ENCODE data around the gene AFTPH. TPM values are rescaled to one million over a fixed set of nuclear protein-coding genes. Genes with fewer than 3 reads are reported as not detected.

The AFTPH gene
- total and polyA plus RNA-seq, 9 of the 15 experiments (the other 6 are each of a cell fraction or from before 2014, with no cell fraction given) = 8.0 to 26.2 (median 13.8) TPM

DNA sequence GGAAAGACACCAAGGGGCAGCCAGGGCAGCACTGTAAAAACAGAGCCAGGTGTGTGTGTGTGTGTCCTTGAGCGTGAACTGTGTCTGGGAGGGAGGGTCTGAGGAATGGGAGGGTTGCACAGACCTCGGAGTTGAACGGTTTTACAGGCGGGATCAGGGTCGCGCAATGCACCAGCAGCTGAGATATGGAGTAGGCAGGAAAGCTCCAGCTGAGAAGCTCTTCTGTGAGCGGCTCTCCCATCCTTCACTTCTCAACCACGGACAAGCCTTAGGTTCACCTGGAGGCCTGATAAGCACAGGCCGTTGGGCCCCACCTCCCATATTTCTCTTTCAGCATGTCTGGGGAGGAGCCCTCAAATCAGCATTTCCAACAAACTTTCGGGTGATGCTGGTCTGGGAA is 117.5 kb downstream of the AFTPH start:
- Histone ChIP-seq H3K4me1 (replicated peaks in 1 of 2; ENCODE audit: control insufficient read depth in 2 of 2, insufficient read depth in 2 of 2, low read length in 2 of 2) (peaks cover 36 to 71% of the 10 kb centered on the region in 2 experiments), H3K4me3 (no peak overlapping the region; the same call in 1 of the 2 replicates), H4K20me1 (replicated peaks; ENCODE audit: control insufficient read depth, insufficient read depth, low read length) (peaks cover 7% of the 10 kb centered on the region; the same call in 1 of the 2 replicates), H3K9me1 (ENCODE audit: control insufficient read depth, insufficient read depth, low read length) (no peaks in the 10 kb centered on the region), H3K79me2 (ENCODE audit: control insufficient read depth, insufficient read depth, low read length) (peaks cover 100% of the 10 kb centered on the region), H2AFZ (ENCODE audit: low read depth, low read length) (no peak overlapping the region), H3K4me2 (ENCODE audit: insufficient read depth, low read length) (peak overlapping the region; percentile 72), H3K27ac (ENCODE audit: extremely low read depth, low read depth, low read length) (peak overlapping the region; percentile 71), H3K27me3 (ENCODE audit: control insufficient read depth in 2 of 2, insufficient read depth in 2 of 2, low read length in 2 of 2) (no peaks in the 10 kb centered on the region), H3K36me3 (ENCODE audit: control insufficient read depth, insufficient read depth, low read length) (peaks cover 24% of the 10 kb centered on the region), H3K9me3 (replicated peaks; ENCODE audit: control insufficient read depth, insufficient read depth, low read depth, low read length) (no peaks in the 10 kb centered on the region), H3K9ac (ENCODE audit: insufficient read depth in 1 of 2, low read depth in 2 of 2, low read length in 2 of 2) (peak overlapping the region; percentile 32 to 86; a peak in 2 of 4 replicates)
- ATAC-seq (peak; percentile 7), FAIRE-seq (peak; percentile 71), DNase-seq (ENCODE audit: extremely low read depth in 1 of 4, low spot score in 3 of 4) (peak in 2 of 4 experiments; percentile 57 to 84)
- CTCF ChIA-PET (ENCODE audit: low intra/inter-chr PET ratio) = no interaction called here
- in situ Hi-C loops (cut with MboI) (loop anchor here (5.0 kb wide), 1 partner anchor 221 kb away; no protein-coding TSS in a partner anchor), intact Hi-C loops (cut with micrococcal nuclease) (no loop called here)
- POLR2A ChIA-PET = interaction anchor here (0.6 to 1.6 kb wide), 3 partner anchors 13 to 489 kb away, joined by 3 to 7 read pairs (median 3); partner anchors contain the start of gene SERTAD2
- no TSS peak for BruUV-seq (replicated peaks)
- WGBS (ENCODE audit: insufficient coverage, low coverage, missing lambda C conversion rate) = 5% methylated on average over 10 of the region's 10 CpGs
- TF ChIP-seq POLR2B (IDR thresholded peaks at IDR 0.05; ENCODE audit: low read depth, partially characterized antibody) (no peak), RFX1 (IDR thresholded peaks at IDR 0.05) (no peak), ZNF764 (CRISPR knock-in tag; IDR thresholded peaks at IDR 0.05; ENCODE audit: low read depth) (no peak), PHF8 (IDR thresholded peaks at IDR 0.05; ENCODE audit: borderline replicate concordance, low read length) (no peak), ZKSCAN8 (CRISPR knock-in tag; IDR thresholded peaks at IDR 0.05) (no peak), RCOR1 (IDR thresholded peaks at IDR 0.05; ENCODE audit: borderline replicate concordance in 1 of 2, low read depth in 2 of 2, low read length in 2 of 2) (peak in 1 of 2 experiments; percentile 38; a peak in 1 of 4 replicates), SP1 (CRISPR knock-in tag; IDR thresholded peaks at IDR 0.05) (no peak), EP300 (IDR thresholded peaks at IDR 0.05; ENCODE audit: low read length) (peak; percentile 54; the same call in 1 of the 2 replicates), KLF10 (CRISPR knock-in tag; IDR thresholded peaks at IDR 0.05) (no peak), CREM (IDR thresholded peaks at IDR 0.05; ENCODE audit: low read depth) (no peak), ADNP (tag; IDR thresholded peaks at IDR 0.05) (no peak), TBP (optimal IDR thresholded peaks at IDR 0.05; ENCODE audit: low read depth, low read length) (no peak), ERF (CRISPR knock-in tag; IDR thresholded peaks at IDR 0.05) (no peak), RBM34 (IDR thresholded peaks at IDR 0.05; ENCODE audit: borderline replicate concordance, insufficient read depth, low read length) (no peak), MAFG (tag; conservative IDR thresholded peaks at IDR 0.05) (no peak)
- TF ChIP-seq, protein P1, sequence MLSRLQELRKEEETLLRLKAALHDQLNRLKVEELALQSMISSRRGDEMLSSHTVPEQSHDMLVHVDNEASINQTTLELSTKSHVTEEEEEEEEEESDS (CRISPR knock-in tag; IDR thresholded peaks at IDR 0.05) = no peak
- TF ChIP-seq, protein P2, sequence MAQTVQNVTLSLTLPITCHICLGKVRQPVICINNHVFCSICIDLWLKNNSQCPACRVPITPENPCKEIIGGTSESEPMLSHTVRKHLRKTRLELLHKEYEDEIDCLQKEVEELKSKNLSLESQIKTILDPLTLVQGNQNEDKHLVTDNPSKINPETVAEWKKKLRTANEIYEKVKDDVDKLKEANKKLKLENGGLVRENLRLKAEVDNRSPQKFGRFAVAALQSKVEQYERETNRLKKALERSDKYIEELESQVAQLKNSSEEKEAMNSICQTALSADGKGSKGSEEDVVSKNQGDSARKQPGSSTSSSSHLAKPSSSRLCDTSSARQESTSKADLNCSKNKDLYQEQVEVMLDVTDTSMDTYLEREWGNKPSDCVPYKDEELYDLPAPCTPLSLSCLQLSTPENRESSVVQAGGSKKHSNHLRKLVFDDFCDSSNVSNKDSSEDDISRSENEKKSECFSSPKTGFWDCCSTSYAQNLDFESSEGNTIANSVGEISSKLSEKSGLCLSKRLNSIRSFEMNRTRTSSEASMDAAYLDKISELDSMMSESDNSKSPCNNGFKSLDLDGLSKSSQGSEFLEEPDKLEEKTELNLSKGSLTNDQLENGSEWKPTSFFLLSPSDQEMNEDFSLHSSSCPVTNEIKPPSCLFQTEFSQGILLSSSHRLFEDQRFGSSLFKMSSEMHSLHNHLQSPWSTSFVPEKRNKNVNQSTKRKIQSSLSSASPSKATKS (CRISPR knock-in tag; IDR thresholded peaks at IDR 0.05) = no peak
- TF ChIP-seq, protein P3, sequence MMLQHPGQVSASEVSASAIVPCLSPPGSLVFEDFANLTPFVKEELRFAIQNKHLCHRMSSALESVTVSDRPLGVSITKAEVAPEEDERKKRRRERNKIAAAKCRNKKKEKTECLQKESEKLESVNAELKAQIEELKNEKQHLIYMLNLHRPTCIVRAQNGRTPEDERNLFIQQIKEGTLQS (IDR thresholded peaks at IDR 0.05) = no peak
- TF ChIP-seq, protein P3 (CRISPR knock-in tag; conservative IDR thresholded peaks at IDR 0.05) = no peak
- TF ChIP-seq, protein P4, sequence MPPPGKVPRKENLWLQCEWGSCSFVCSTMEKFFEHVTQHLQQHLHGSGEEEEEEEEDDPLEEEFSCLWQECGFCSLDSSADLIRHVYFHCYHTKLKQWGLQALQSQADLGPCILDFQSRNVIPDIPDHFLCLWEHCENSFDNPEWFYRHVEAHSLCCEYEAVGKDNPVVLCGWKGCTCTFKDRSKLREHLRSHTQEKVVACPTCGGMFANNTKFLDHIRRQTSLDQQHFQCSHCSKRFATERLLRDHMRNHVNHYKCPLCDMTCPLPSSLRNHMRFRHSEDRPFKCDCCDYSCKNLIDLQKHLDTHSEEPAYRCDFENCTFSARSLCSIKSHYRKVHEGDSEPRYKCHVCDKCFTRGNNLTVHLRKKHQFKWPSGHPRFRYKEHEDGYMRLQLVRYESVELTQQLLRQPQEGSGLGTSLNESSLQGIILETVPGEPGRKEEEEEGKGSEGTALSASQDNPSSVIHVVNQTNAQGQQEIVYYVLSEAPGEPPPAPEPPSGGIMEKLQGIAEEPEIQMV (tag; conservative IDR thresholded peaks at IDR 0.05; ENCODE audit: low read depth) = no peak

All from K562 (cell line).